Parathyroid adenoma (tissue), 2 donors: ENCODE data around the gene THAP4.

ENCODE experiments used
- H2AFZ ChIP-seq: fragments of 300-600 bp; sonication (generic); one replicate; pipeline ENCODE4 v1.7.0; 2017; ENCODE audit warnings: antibody characterized with exemption, mild to moderate bottlenecking
- H3K27ac ChIP-seq: fragments of 300-600 bp; sonication (generic); one replicate; pipeline ENCODE4 v1.7.0; 2017
- H3K27me3 ChIP-seq: fragments of 300-600 bp; sonication (generic); one replicate; pipeline ENCODE4 v1.7.0; 2017; ENCODE audit warnings: low read length; ENCODE audit not compliant: control insufficient read depth, insufficient read depth
- H3K36me3 ChIP-seq: fragments of 300-600 bp; sonication (generic); one replicate; pipeline ENCODE4 v1.7.0; 2017; ENCODE audit warnings: low read length; ENCODE audit not compliant: control insufficient read depth, insufficient read depth
- H3K4me1 ChIP-seq: fragments of 300-600 bp; sonication (generic); one replicate; pipeline ENCODE4 v1.7.0; 2017; ENCODE audit warnings: control low read depth
- H3K4me2 ChIP-seq: fragments of 300-600 bp; sonication (generic); one replicate; pipeline ENCODE4 v1.7.0; 2017; ENCODE audit warnings: low read length
- H3K4me3 ChIP-seq: fragments of 300-600 bp; sonication (generic); one replicate; pipeline ENCODE4 v1.7.0; 2017; ENCODE audit warnings: low read depth, low read length
- H3K79me2 ChIP-seq: fragments of 300-600 bp; sonication (generic); one replicate; pipeline ENCODE4 v1.7.0; 2017; ENCODE audit warnings: control low read depth
- H3K9ac ChIP-seq: fragments of 300-600 bp; sonication (generic); one replicate; pipeline ENCODE4 v1.7.0; 2017; ENCODE audit warnings: mild to moderate bottlenecking
- H3K9me3 ChIP-seq: fragments of 300-600 bp; sonication (generic); one replicate; pipeline ENCODE4 v1.7.0; 2017; ENCODE audit warnings: low read length; ENCODE audit not compliant: control insufficient read depth
- TF ChIP-seq, protein P1 (sequence below): fragments of 300-600 bp; sonication (generic); IDR thresholded peaks from one replicate; pipeline ENCODE4 v1.7.0; 2017; ENCODE audit warnings: antibody characterized with exemption, mild to moderate bottlenecking
- donor health status: primary hyperparathyroidism.

THAP4 gene

DNA sequence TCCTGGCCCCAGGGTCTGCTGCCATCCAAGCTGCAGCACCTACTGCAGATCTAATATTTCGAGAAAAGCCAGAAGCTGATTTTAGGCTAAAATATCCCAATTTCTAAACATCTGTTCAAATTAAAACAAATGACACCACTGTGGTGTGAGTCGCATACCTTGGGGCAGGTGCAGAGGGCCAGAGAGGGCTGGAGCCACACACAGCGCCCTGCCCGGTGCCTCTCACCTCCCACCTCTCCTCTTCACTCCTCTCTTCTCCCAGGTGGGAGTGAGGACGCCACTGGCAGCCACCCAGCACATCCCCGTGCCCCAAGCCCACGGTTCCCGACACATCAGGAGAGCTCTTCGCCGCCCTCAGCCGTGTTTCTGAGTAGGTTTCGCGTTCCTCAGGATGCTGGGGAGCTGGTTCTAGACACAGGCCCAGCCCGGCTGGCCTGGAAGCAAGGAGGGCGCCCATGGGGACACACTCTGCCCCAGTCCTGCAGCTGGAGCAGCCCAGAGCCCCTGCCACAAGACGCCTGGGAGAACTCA is 21.4 kb downstream of the THAP4 start:
- TF ChIP-seq, protein P1, sequence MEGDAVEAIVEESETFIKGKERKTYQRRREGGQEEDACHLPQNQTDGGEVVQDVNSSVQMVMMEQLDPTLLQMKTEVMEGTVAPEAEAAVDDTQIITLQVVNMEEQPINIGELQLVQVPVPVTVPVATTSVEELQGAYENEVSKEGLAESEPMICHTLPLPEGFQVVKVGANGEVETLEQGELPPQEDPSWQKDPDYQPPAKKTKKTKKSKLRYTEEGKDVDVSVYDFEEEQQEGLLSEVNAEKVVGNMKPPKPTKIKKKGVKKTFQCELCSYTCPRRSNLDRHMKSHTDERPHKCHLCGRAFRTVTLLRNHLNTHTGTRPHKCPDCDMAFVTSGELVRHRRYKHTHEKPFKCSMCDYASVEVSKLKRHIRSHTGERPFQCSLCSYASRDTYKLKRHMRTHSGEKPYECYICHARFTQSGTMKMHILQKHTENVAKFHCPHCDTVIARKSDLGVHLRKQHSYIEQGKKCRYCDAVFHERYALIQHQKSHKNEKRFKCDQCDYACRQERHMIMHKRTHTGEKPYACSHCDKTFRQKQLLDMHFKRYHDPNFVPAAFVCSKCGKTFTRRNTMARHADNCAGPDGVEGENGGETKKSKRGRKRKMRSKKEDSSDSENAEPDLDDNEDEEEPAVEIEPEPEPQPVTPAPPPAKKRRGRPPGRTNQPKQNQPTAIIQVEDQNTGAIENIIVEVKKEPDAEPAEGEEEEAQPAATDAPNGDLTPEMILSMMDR: no peak
- peaks cover 52% of the 10 kb centered on the region for H3K79me2 ChIP-seq
- H3K4me1 ChIP-seq: peaks cover 13% of the 10 kb centered on the region
- no peak overlapping the region for H3K4me3 ChIP-seq
- H3K27ac ChIP-seq: no peak overlapping the region
- H2AFZ ChIP-seq: no peak overlapping the region
- peak overlapping the region; percentile 81 for H3K4me2 ChIP-seq
- no peaks in the 10 kb centered on the region for H3K9me3 ChIP-seq
- H3K36me3 ChIP-seq: no peaks in the 10 kb centered on the region
- H3K9ac ChIP-seq: no peak overlapping the region
- no peaks in the 10 kb centered on the region for H3K27me3 ChIP-seq

DNA sequence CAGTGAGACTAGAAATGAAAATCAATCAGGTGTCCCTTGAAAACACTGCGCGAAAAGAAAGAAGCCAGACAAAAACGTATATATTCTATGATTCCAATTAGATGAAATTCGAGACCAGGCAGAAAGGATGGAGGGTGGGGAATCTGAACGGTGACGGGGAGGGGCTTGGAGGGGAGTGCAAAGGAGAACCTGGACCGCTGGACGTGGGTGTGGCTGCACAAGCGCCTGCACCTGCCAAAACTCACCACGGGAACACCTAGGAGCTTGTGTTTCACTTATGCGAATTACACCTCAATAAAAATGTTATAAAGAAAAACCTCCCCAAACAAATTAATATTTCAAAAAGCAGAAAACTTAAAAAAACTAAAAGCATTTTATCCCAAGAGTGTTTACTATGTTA is 21.9 kb downstream of the THAP4 start:
- no peaks in the 10 kb centered on the region for H3K27me3 ChIP-seq
- H3K4me1 ChIP-seq: peaks cover 13% of the 10 kb centered on the region
- H3K27ac ChIP-seq: no peak overlapping the region
- H3K9me3 ChIP-seq: no peaks in the 10 kb centered on the region
- peaks cover 55% of the 10 kb centered on the region for H3K79me2 ChIP-seq
- H3K36me3 ChIP-seq: no peaks in the 10 kb centered on the region
- H3K4me3 ChIP-seq: no peak overlapping the region
- TF ChIP-seq, protein P1: no peak
- no peak overlapping the region for H3K4me2 ChIP-seq
- no peak overlapping the region for H2AFZ ChIP-seq
- no peak overlapping the region for H3K9ac ChIP-seq

DNA sequence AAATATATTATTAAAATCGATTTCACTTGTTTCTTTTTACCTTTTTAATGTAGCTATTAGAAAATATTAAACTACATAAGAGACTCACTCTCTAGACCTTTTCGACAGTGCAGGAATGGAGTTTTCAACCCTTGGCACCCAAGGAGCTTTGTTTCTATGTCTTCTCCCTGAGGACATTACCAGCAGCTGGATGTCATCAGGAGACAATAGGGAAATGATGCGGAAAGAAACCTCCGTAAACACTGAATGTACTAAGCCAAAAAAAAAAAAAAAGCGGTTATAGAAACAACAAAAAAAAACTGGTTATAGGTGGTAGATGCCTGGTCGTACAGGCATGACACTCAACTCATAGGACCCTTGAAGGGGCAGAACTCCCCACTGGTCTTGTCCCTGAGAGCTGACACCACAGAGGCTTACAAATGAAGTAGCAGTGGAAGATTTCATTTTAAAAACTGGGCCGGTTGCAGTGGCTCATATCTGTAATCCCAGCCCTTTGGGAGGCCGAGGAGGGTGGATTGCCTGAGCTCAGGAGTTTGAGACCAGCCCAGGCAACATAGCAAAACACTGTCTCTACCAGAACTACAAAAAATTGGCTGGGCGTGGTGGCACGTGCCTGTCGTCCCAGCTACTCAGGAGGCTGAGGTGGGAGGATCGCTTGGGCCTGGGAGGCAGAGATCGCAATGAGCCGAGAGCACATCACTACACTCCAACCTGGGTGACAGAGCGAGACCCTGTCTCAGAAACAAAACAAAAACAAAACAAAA is 23.8 kb downstream of the THAP4 start:
- TF ChIP-seq, protein P1: no peak
- Histone ChIP-seq H3K27ac (no peak overlapping the region), H3K9me3 (no peaks in the 10 kb centered on the region), H3K4me3 (no peak overlapping the region), H2AFZ (no peak overlapping the region), H3K4me1 (peaks cover 9% of the 10 kb centered on the region), H3K4me2 (no peak overlapping the region), H3K79me2 (peaks cover 48% of the 10 kb centered on the region), H3K36me3 (no peaks in the 10 kb centered on the region), H3K9ac (no peak overlapping the region), H3K27me3 (no peaks in the 10 kb centered on the region)

DNA sequence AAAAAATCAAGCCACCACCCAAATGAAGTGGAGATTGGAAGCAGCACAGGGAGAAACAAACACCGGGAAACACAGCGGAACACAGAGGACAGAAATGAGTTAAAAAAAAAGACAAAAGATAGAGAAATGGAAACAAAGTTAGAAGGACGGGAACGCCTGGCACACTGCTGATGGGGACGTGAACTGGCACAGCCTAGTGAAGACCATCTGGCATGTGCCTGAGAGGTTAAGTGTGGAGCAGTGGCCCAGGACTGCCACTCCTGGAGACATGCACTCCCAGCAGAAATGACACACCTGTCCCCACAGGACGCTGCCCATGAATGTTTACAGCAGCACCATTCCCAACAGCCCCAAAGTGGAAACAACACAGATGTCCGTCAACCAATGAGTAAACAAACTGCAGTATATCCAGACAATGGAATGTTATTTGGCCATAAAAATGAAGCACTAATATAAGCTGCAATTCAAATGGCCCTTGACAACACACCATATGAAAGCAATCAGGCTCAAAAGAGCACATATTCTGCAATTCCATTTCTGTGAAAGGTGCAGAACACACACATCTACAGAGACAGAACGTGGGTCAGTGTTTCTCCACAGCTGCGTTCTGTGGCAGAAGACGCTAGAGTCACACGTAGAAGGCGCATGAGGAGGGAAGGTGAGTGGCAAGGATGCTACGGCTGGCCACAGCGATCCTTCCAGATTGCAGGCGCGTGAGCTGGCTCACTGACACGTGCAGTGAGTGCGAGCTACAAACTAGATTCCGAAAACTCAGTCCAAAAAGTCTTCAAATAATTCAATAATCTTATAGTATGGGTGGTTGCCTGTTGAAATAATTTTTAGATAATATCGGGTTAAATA is 24.6 kb downstream of the THAP4 start:
- Histone ChIP-seq H2AFZ (no peak overlapping the region), H3K79me2 (peaks cover 40% of the 10 kb centered on the region), H3K36me3 (no peaks in the 10 kb centered on the region), H3K4me3 (no peak overlapping the region), H3K4me2 (no peak overlapping the region), H3K27me3 (no peaks in the 10 kb centered on the region), H3K9ac (no peak overlapping the region), H3K4me1 (peaks cover 6% of the 10 kb centered on the region), H3K27ac (no peak overlapping the region), H3K9me3 (no peaks in the 10 kb centered on the region)
- TF ChIP-seq, protein P1: no peak
